AG09309 (cell line): ENCODE measurements around the gene SYT1.

Source experiments
- DNase-seq: peaks from one replicate; pipeline ENCODE4 v3.0.0-alpha.2; 2010; ENCODE audit warnings: low read depth
- H3K4me3 ChIP-seq: 2 replicates; pipeline ENCODE4 v1.5.1; 2011; ENCODE audit warnings: mild to moderate bottlenecking, low read depth, low read length, moderate library complexity; ENCODE audit not compliant: control insufficient read depth
- CTCF ChIP-seq: IDR thresholded peaks from 2 replicates; pipeline ENCODE4 v1.5.1; 2011; ENCODE audit warnings: mild to moderate bottlenecking, low read depth, low read length, inconsistent platforms; ENCODE audit not compliant: insufficient read depth, control insufficient read depth; ENCODE audit errors: missing control alignments

Gene SYT1

DNA sequence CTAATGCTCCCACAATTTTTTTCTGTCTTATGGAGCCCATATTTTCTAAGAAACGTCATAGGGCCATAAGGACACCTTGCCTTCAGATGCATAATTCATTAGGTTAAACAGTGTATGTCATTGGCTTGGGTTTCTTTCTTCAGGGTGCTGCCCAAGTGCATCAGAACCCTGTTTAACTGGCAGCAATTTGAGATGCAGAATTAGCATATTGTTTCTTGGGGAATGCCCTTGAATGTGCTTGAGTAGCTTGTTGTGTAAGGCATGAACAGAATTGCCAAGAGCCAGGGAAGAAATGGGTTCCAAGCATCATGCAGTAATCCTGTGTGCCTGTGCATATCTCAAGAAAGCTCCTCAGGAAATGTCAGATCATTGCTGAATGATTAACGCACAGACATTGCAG lies 277.2 kb downstream of the SYT1 start:
- DNase-seq: no peak
- no peak overlapping the region for H3K4me3 ChIP-seq
- TF ChIP-seq CTCF: no peak

- no peak overlapping the region for H3K4me3 ChIP-seq
- TF ChIP-seq CTCF: no peak
- no peak for DNase-seq
Measured at GRCh38 chr12:79143803-79144202, 279.2 kb downstream of the SYT1 start.

- DNase-seq: no peak
- no peak for TF ChIP-seq CTCF
- no peak overlapping the region for H3K4me3 ChIP-seq
Measured at GRCh38 chr12:79151956-79152355, 287.4 kb downstream of the SYT1 start.

DNA sequence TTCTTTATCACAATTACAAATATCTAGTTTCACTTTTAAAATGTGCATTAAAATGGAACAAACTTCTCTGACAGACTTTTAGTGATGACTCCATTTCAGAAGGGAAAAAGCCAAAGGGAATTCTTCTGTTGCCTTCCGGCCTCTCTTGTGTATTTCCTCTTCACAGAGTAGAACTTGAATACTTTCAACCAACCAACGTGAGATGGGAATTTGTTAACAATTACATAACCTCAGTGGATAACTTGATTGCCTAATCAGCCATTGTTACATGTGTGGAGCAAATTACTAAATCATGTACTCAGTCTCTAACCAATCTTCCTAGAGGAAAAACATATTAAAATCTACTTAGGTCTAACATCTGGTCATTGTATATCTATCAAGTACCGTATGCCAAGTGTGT lies 291.1 kb downstream of the SYT1 start:
- H3K4me3 ChIP-seq: no peak overlapping the region
- no peak for TF ChIP-seq CTCF
- DNase-seq: peak; percentile 27

GRCh38 chr12:79156846-79157463 lies 292.4 kb downstream of the SYT1 start:
- H3K4me3 ChIP-seq: no peak overlapping the region
- TF ChIP-seq CTCF: no peak
- DNase-seq: no peak

DNA sequence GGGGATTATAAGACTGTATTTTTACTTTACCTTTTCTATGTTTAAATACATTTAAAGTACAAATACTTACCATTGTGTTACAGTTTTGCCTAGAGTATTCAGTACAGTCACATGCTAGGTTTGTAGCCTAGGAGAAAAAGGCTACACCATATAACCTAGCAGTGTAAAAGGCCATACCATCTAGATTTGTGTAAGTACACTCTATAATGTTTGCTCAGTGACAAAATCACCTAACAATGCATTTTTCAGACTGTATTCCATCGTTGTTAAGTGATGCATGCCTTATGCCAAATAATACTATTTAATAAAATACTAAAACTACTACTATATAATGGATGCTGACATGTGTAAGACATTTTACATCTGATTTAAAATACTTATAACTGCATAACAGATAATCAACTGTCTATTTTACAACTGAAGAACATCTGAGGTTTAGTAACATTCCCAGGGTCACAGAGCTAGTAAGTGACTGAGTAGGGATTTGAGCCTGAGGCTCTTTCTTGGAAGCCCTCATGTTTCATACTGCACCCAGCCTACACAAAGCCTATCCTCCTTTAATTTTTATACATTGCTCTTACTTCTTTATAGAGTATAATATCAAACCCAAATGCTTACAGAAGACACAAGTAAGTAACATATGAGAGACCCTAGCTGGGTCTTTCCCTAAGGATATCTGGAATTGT lies 296.8 kb downstream of the SYT1 start:
- H3K4me3 ChIP-seq: no peak overlapping the region
- no peak for TF ChIP-seq CTCF
- no peak for DNase-seq
